AG08395 (cell line): ENCODE measurements around the gene LTBP2.
"Not testable (repeated sequence)": the region's sequence is repeated elsewhere in the genome, so short reads cannot be mapped to it uniquely, and the experiment has no call there.

Source experiments
- DNase-seq: peaks from one replicate; pipeline ENCODE4 v3.0.0; 2012; ENCODE audit warnings: mixed read lengths, low spot score

Gene LTBP2

GRCh38 chr14:74482571-74482970, 129.5 kb downstream of the LTBP2 start:
- no peak for DNase-seq

- no peak for DNase-seq
These were observed 132.0 kb downstream of the LTBP2 start for GRCh38 chr14:74480046-74480445.

- DNase-seq: peak; percentile 54
These were observed 132.9 kb downstream of the LTBP2 start for GRCh38 chr14:74478996-74479635.

- DNase-seq: no peak
These were observed 135.4 kb downstream of the LTBP2 start for GRCh38 chr14:74476607-74477006.

GRCh38 chr14:74476107-74476506, 135.9 kb downstream of the LTBP2 start:
- peak; percentile 12 for DNase-seq

- DNase-seq: peak; percentile 84
These were observed 136.4 kb downstream of the LTBP2 start for GRCh38 chr14:74475678-74476077.

GRCh38 chr14:74474376-74474775, 137.7 kb downstream of the LTBP2 start:
- DNase-seq: no peak

GRCh38 chr14:74472601-74473000, 139.4 kb downstream of the LTBP2 start:
- no peak for DNase-seq

GRCh38 chr14:74469548-74470518, 142.2 kb downstream of the LTBP2 start:
- DNase-seq: peak; percentile 13

- no peak for DNase-seq
These were observed 143.5 kb downstream of the LTBP2 start for GRCh38 chr14:74468513-74468912.

GRCh38 chr14:74465335-74465734, 146.7 kb downstream of the LTBP2 start:
- DNase-seq: no peak

- DNase-seq: no peak
These were observed 147.3 kb downstream of the LTBP2 start for GRCh38 chr14:74464785-74465184.

- no peak for DNase-seq
These were observed 148.3 kb downstream of the LTBP2 start for GRCh38 chr14:74463697-74464096.

- DNase-seq: no peak
These were observed 149.0 kb downstream of the LTBP2 start for GRCh38 chr14:74462993-74463392.

GRCh38 chr14:74459976-74460375, 152.1 kb downstream of the LTBP2 start:
- no peak for DNase-seq

GRCh38 chr14:74459289-74459946, 152.6 kb downstream of the LTBP2 start:
- peak; percentile 90 for DNase-seq

- no peak for DNase-seq
These were observed 154.5 kb downstream of the LTBP2 start for GRCh38 chr14:74457565-74457895.

- DNase-seq: no peak
These were observed 155.1 kb downstream of the LTBP2 start for GRCh38 chr14:74456684-74457564.

GRCh38 chr14:74454397-74454796, 157.6 kb downstream of the LTBP2 start:
- DNase-seq: not testable (repeated sequence)
